ENCODE results near the gene MICB.
"Not testable (repeated sequence)": the region's sequence is repeated elsewhere in the genome, so short reads cannot be mapped to it uniquely, and the experiment has no call there.

Gene MICB

DNA sequence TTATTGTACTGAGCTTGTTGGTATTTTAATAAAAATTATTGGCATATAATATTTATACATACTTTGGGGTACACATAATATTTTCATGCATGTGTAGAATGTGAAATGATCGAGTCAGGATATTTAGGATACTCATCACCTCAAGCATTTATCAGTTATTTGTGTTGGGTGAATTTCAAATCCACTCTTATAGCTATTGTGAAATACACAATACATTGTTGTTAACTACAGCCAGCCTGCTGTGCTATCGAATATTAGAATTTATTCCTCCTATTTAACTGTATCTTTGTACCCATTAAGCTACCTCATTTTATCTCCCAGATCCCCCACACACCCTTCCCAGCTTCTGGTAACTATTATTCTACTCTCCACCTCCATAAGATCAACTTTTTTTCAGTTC is 14.6 kb upstream of the MICB start:
- H3K4me3 ChIP-seq (ENCODE audit: low read depth, low read length): no peak overlapping the region
- TF ChIP-seq, protein P1, sequence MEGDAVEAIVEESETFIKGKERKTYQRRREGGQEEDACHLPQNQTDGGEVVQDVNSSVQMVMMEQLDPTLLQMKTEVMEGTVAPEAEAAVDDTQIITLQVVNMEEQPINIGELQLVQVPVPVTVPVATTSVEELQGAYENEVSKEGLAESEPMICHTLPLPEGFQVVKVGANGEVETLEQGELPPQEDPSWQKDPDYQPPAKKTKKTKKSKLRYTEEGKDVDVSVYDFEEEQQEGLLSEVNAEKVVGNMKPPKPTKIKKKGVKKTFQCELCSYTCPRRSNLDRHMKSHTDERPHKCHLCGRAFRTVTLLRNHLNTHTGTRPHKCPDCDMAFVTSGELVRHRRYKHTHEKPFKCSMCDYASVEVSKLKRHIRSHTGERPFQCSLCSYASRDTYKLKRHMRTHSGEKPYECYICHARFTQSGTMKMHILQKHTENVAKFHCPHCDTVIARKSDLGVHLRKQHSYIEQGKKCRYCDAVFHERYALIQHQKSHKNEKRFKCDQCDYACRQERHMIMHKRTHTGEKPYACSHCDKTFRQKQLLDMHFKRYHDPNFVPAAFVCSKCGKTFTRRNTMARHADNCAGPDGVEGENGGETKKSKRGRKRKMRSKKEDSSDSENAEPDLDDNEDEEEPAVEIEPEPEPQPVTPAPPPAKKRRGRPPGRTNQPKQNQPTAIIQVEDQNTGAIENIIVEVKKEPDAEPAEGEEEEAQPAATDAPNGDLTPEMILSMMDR (IDR thresholded peaks at IDR 0.05; ENCODE audit: borderline replicate concordance, insufficient read depth, low read depth, low read length): no peak

DNA sequence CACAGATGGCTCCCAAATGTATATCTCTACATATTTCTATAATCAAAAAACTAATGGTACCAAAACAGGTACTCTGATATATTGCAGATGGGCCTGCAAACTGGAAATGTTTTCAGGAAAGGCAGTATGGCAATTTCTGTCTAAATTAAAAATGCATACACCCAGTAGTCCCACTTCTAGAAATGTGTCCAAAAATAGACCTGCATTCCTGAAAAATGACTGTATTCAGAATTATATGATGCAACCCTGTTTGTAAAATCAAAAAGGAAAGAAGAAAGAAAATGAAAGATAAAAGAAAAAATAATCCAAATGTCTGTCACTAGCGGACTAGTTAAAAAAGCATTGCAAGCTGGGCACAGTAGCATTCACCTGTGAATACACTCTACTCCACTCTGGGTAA is 12.9 kb upstream of the MICB start:
- TF ChIP-seq, protein P1 (IDR thresholded peaks at IDR 0.05; ENCODE audit: borderline replicate concordance, insufficient read depth, low read depth, low read length): no peak
- H3K4me3 ChIP-seq (ENCODE audit: low read depth, low read length): no peak overlapping the region

DNA sequence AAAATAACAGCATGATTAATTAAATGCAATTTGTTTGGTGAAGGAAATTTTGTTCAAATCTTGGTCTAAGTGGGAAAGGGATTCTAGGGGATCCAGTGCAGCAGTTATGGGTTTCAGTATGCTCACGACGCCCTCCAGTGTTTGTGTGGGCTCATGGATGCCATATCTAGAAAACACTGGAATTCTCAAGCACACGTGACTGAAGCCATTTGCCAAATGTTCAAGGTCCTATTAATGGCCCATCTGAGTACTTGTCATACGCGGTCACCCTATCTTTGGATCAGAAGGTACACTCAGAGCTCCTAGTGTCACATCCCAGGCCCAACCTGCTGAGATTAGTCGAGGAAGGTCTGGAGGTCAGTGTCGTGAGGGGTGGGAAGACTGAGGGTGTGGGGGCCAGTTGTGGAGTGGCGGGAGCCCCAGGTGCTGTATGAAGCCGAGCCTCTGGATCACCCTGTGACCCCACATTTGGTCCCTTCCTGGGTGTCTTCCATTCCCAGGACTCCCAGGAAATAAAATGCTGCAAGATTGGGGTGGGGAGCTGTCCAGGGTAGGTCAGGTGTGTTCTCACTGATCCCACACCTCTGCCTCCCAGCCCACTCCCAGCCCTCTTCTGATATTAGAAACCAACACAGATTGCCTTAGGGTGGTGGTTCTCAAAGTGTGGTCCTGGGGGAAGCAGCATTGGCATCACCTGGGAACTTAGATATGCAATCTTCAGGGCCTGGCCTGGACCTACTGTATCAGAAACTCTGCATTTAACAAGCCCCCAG is 11.7 kb upstream of the MICB start:
- not testable (repeated sequence) for H3K4me3 ChIP-seq (ENCODE audit: low read depth, low read length)

DNA sequence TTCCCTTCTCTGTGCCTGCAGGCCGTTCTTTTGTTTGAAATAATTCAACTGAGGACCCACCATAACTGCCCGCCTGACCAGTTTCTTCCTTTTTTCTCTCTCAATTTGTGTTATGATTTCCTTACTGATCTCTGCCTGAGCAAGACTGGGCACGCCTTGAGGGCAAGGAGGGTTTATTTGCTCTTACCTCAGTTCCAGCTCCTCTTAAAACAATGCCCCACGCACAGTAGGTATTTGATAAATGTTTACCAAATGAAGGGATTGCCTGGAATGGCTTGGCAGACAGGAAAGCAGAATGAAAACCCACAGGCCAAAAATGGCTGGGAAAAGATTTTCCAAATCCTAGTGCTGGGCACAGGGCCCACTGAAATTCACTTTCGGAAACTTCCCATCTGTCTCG is 10.3 kb upstream of the MICB start:
- not testable (repeated sequence) for H3K4me3 ChIP-seq (ENCODE audit: low read depth, low read length)

DNA sequence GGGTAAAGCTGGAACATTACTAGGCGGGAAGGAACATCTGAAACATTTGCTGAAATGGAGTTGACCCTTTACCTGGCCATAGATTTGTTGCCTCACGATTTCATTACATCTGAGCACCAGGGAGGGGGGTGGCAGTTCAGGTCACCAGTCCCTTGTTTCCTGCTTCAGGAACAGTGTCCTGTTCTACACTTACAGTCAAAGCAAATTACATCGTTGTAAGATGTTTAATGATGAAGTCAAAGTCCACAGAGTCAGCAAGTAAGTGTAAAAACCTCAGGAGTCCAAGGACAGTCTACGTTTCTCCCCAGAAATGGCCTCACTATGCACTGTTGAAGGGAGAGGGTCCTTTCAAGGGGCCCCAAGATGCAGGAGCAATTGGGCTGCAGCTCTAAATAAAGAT is 8.9 kb upstream of the MICB start:
- H3K4me3 ChIP-seq (ENCODE audit: low read depth, low read length): no peak overlapping the region
- TF ChIP-seq, protein P1 (IDR thresholded peaks at IDR 0.05; ENCODE audit: borderline replicate concordance, insufficient read depth, low read depth, low read length): no peak

DNA sequence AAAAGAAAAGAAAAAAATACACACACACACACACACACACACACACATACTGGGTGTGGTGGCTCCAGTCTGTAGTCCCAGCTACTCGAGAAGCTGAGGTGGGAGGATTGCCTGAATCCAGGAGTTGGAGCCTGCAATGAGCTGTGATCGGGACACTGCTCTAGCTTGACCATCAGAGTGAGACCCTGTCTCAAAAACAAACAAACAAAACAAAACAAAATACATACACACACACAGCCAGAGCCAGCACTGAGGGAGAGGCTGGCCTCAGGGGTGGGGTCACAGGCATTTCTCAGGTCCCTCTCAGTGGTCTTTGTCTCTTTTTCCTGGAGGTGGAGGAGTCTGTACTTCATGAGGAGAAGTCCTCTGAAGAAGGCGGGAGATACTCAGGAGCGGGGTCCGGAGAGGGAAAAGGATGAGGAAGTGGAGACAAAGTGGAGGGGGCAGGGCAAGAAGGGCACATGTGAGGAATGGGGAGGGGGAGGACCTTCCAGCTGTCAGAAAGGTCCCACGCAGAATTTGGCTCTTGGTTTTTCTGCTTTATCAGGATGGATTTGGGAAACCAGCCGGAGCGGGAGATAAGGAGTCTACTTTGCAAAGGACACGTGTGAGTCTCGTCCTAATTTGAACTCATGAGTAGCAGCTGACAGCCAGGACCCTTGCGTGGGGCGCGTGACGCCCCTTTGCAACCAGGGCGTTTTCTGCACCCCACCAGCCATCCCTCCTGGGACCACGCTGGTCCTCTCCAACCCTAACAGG is 7.7 kb upstream of the MICB start:
- H3K4me3 ChIP-seq (ENCODE audit: low read depth, low read length): no peak overlapping the region
- TF ChIP-seq, protein P1 (IDR thresholded peaks at IDR 0.05; ENCODE audit: borderline replicate concordance, insufficient read depth, low read depth, low read length): no peak

DNA sequence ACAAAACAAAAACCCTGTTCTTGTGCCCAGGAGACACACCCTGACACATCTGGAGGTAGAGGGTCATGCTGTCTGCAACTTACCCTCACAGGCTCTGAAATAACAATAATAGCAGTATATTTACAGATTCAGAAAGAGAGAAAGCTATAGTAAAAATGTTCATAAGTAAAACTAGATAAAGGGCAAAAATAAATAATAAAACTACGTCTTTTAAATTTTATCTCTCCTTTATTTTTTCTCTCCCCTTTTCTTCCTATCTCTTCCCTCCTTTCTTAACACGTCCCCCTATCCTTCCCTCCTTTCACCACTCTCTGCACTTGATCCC is 4.4 kb upstream of the MICB start:
- peak overlapping the region; percentile 63 for H3K4me3 ChIP-seq (ENCODE audit: low read depth, low read length)

DNA sequence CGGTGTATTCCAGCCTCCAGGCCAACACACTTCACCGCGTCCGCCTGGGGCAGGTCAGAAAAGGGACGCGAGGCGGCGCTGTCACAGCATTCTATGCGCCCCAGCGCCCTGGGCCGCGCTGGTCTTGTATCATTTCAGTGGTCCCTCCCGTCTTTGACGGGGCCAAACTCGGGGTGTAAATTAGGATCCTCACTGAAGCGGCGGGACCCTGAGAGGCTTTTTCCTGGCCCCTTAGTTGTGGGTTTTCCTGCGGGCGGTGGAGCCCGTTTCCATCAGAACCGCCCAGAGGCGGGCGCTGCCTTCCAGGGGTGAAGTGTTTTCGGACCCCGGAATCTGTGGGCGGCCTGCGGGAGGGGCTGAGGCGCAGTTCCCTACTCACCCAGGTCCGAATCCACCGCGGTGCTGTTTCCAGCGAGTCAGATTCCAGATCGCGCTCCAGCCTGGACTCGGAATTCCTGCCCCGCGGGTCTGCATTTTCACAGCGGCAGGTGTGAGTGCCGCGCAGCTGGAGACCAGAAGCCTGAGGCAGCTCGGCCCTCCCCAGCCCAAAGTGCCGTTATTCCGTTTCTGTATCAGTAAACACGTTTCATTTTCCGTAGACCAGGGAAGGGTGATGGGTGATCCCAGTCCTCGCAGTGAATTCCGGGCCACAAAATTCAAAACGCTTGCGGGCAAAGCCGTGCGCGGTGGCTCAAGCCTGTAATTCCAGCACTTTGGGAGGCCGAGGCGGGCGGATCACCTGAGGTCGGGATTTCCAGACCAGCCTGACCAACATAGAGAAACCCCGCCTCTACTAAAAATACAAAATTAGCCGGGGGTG is 3.9 kb upstream of the MICB start:
- TF ChIP-seq, protein P1 (IDR thresholded peaks at IDR 0.05; ENCODE audit: borderline replicate concordance, insufficient read depth, low read depth, low read length): peak; percentile 86
- H3K4me3 ChIP-seq (ENCODE audit: low read depth, low read length): peak overlapping the region; percentile 63

All from GM12875 (cell line).